MCF 10A (cell line): ENCODE results near the gene CRELD2. TPM values are rescaled to one million over a fixed set of nuclear protein-coding genes. Genes with fewer than 3 reads are reported as not detected.

Experiments used
- BruUV-seq: library from RNA; stranded (reverse); fragments of 400-500 nt; replicated peaks from 2 replicates; lab custom pipeline; 2021; lab: Mats Ljungman, UMichigan
- CTCF ChIA-PET: fragments of 300-600 bp; sonication (Branson Sonifier 250); formaldehyde crosslinking; extraction: SDS; loops from one replicate; lab custom pipeline; 2021; ENCODE audit warnings: antibody characterized with exemption, inconsistent platforms; lab: Yijun Ruan, JAX
- POLR2A ChIA-PET: fragments of 300-600, 350-650 bp; sonication (Branson Sonifier 250); formaldehyde crosslinking; extraction: SDS; loops from one replicate; lab custom pipeline; 2020; ENCODE audit warnings: antibody characterized with exemption, inconsistent platforms; lab: Yijun Ruan, JAX
- DNase-seq: peaks from one replicate; pipeline ENCODE4 v3.0.0-alpha.2; 2018; ENCODE audit not compliant: unreplicated experiment
- H3K27ac Mint-ChIP-seq: one replicate; pipeline ENCODE4 v1.8.0; 2022; ENCODE audit warnings: mild to moderate bottlenecking, low read depth, mixed read lengths; ENCODE audit not compliant: unreplicated experiment
- H3K27me3 Mint-ChIP-seq: one replicate; pipeline ENCODE4 v1.8.0; 2022; ENCODE audit warnings: mixed read lengths; ENCODE audit not compliant: insufficient read depth, unreplicated experiment
- H3K36me3 Mint-ChIP-seq: one replicate; pipeline ENCODE4 v1.8.0; 2022; ENCODE audit warnings: mild to moderate bottlenecking, moderate library complexity, mixed read lengths; ENCODE audit not compliant: insufficient read depth, unreplicated experiment
- H3K4me1 Mint-ChIP-seq: one replicate; pipeline ENCODE4 v1.8.0; 2022; ENCODE audit warnings: mixed read lengths; ENCODE audit not compliant: insufficient read depth, unreplicated experiment
- H3K4me3 Mint-ChIP-seq: one replicate; pipeline ENCODE4 v1.8.0; 2022; ENCODE audit warnings: mild to moderate bottlenecking, moderate library complexity, mixed read lengths; ENCODE audit not compliant: unreplicated experiment
- H3K9me3 Mint-ChIP-seq: one replicate; pipeline ENCODE4 v1.8.0; 2022; ENCODE audit warnings: mixed read lengths; ENCODE audit not compliant: unreplicated experiment
- intact Hi-C: fragments of 100-400 bp; cut with micrococcal nuclease; formaldehyde crosslinking; loops from 2 replicates; pipeline ENCODE4 v1.14.1; 2022
- total RNA-seq: library from RNA; stranded (reverse); gene quantifications from 2 replicates; pipeline ENCODE4 v1.2.3, GENCODE V29; 2022
- TF ChIP-seq, protein P1 (sequence below): fragments of 200-600 bp; IDR thresholded peaks from one replicate; pipeline ENCODE4 v1.8.0; 2022; ENCODE audit warnings: antibody characterized with exemption, mild to moderate bottlenecking; ENCODE audit not compliant: unreplicated experiment

CRELD2 gene
- total RNA-seq, 1 experiment from 2014 or later, result 70.7 TPM

- H3K9me3 Mint-ChIP-seq, result no peaks in the 10 kb centered on the region
These were observed 37.4 kb downstream of the CRELD2 start for GRCh38 chr22:49955581-49956417.

DNA sequence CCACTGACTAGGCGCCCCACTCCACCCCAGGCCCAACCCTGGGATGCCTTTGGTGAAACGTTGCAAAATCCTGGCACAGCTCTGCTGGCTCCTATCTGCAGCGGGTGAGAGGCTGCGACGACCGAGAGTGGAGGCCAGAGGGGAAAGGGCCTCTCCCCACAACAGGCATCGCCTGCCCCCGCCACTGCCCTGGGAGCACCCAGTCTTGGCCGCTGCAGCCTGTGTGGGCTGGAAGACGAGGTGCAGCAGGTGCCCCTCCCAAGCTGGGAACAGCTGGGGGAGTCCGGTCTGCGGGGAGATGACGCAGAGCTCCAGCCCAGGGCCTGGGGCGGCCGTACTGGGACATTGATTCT, 38.0 kb downstream of the CRELD2 start:
- TF ChIP-seq, protein P1, sequence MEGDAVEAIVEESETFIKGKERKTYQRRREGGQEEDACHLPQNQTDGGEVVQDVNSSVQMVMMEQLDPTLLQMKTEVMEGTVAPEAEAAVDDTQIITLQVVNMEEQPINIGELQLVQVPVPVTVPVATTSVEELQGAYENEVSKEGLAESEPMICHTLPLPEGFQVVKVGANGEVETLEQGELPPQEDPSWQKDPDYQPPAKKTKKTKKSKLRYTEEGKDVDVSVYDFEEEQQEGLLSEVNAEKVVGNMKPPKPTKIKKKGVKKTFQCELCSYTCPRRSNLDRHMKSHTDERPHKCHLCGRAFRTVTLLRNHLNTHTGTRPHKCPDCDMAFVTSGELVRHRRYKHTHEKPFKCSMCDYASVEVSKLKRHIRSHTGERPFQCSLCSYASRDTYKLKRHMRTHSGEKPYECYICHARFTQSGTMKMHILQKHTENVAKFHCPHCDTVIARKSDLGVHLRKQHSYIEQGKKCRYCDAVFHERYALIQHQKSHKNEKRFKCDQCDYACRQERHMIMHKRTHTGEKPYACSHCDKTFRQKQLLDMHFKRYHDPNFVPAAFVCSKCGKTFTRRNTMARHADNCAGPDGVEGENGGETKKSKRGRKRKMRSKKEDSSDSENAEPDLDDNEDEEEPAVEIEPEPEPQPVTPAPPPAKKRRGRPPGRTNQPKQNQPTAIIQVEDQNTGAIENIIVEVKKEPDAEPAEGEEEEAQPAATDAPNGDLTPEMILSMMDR, result no peak
- intact Hi-C loops, result no loop called here
- BruUV-seq, result no TSS peak
- Mint-ChIP-seq H3K9me3 (no peaks in the 10 kb centered on the region), H3K27me3 (no peaks in the 10 kb centered on the region), H3K36me3 (peaks cover 5% of the 10 kb centered on the region), H3K27ac (peak overlapping the region; percentile 27), H3K4me1 (peaks cover 28% of the 10 kb centered on the region), H3K4me3 (peak overlapping the region; percentile 19)
- peak; percentile 73 for DNase-seq
- ChIA-PET CTCF (interaction anchor here (0.7 kb wide), 2 partner anchors 24 to 368 kb away, joined by 3 read pairs; no protein-coding TSS in a partner anchor), POLR2A (interaction anchor here (0.9 to 1.3 kb wide), 5 partner anchors 11 to 71 kb away, joined by 3 to 4 read pairs (median 4); no protein-coding TSS in a partner anchor)

More at GRCh38 chr22:49955581-49956417, 37.4 kb downstream of the CRELD2 start:
- intact Hi-C loops, result no loop called here
- Mint-ChIP-seq H3K36me3 (no peaks in the 10 kb centered on the region), H3K4me3 (peak overlapping the region; percentile 19), H3K4me1 (peaks cover 33% of the 10 kb centered on the region), H3K27ac (peak overlapping the region; percentile 31), H3K27me3 (no peaks in the 10 kb centered on the region)
- TF ChIP-seq, protein P1, result no peak
- no TSS peak for BruUV-seq
- ChIA-PET POLR2A (interaction anchor here (0.9 to 1.3 kb wide), 5 partner anchors 11 to 72 kb away, joined by 3 to 4 read pairs (median 4); no protein-coding TSS in a partner anchor), CTCF (interaction anchor here (0.7 to 1.9 kb wide), 3 partner anchors 25 to 369 kb away, joined by 3 to 9 read pairs (median 3); no protein-coding TSS in a partner anchor)
- no peak for DNase-seq

DNA sequence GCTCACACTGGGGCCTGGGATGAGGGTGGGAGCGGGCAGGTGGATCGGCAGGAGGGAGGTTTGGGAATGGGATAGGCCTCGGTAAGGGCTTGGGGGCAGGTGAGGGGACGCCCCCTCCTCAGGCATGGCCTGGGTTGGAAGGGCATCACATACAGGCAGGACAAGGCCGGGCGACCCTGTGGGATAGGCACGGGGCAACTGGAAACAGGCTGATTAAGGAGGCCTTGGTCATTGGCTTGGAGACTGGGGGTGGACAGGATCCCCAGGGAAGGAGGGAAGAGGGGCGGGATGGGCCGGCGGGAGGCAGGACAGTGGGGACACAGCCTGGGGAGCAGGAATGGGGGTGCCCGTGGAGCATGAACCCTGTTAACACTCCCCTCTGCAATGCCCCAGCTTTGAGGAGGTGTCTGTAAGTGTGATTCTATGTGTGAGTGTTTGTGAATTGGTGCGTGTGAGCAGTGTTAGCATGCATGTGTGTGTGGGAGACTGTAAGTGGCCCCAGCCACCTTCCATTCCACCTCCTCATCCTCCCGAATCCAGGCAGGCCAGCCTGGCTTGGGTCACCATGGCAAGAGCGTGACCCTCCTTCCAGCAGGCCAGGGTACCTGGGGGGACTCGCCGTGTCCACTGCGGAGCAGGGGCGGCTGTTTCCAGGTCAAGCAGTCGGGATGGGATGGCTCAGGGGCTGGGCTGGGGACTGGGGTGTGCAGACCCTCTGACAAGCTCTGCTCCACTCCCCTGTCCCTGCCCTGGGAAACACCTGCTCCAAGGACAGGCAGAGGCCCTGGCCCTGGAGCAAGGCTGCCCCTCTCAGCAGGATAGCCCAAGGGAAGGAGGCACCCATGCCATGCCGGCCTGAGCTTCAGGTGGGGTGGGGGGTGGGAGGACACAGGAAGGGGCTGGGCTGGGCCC, 38.7 kb downstream of the CRELD2 start:
- Mint-ChIP-seq H3K27ac (peak overlapping the region; percentile 27), H3K9me3 (no peaks in the 10 kb centered on the region), H3K36me3 (peaks cover 13% of the 10 kb centered on the region), H3K4me3 (no peak overlapping the region), H3K27me3 (no peaks in the 10 kb centered on the region), H3K4me1 (peaks cover 24% of the 10 kb centered on the region)
- intact Hi-C loops, result no loop called here
- CTCF ChIA-PET, result interaction anchor here (0.7 kb wide), 1 partner anchor 23 kb away, joined by 3 read pairs; no protein-coding TSS in a partner anchor
- POLR2A ChIA-PET, result interaction anchor here (0.9 to 1.2 kb wide), 4 partner anchors 14 to 73 kb away, joined by 3 to 4 read pairs (median 3); no protein-coding TSS in a partner anchor
- TF ChIP-seq, protein P1, result no peak
- DNase-seq, result no peak
- no TSS peak for BruUV-seq
